Keratinocyte (primary cell): ENCODE results near the gene TSBP1. TPM values are rescaled to one million over a fixed set of nuclear protein-coding genes. Genes with fewer than 3 reads are reported as not detected.

Source experiments
- DNase-seq: peaks from one replicate; pipeline ENCODE4 v3.0.0-alpha.2; 2011; ENCODE audit warnings: low read depth, missing footprints, low spot score
- FAIRE-seq: peaks from 2 replicates; lab custom pipeline; 2011; peaks lifted over from hg19 to GRCh38; lab: Jason Lieb, UNC
- H2AFZ ChIP-seq: 2 replicates; pipeline ENCODE4 v1.6.0; 2012; ENCODE audit warnings: low read length, control low read depth, inconsistent platforms; ENCODE audit not compliant: control insufficient read depth
- H3K27ac ChIP-seq: 2 replicates; pipeline ENCODE4 v1.5.1; 2011; ENCODE audit warnings: low read length; ENCODE audit not compliant: control insufficient read depth, insufficient read depth
- H3K27me3 ChIP-seq: 3 replicates; pipeline ENCODE4 v1.6.0; 2011; ENCODE audit warnings: low read length; ENCODE audit not compliant: control insufficient read depth, insufficient read depth; ENCODE audit errors: extremely low read depth
- H3K36me3 ChIP-seq, 2 experiments: 2 replicates in 1 of 2; 3 replicates in 1 of 2; pipeline ENCODE4 v1.5.1; 2011; ENCODE audit warnings: low read length in 2 of 2, mild to moderate bottlenecking in 1 of 2; ENCODE audit not compliant: control insufficient read depth in 2 of 2, insufficient read depth in 2 of 2; ENCODE audit errors: extremely low read depth in 1 of 2
- H3K4me1 ChIP-seq: 3 replicates; pipeline ENCODE4 v1.5.1; 2011; ENCODE audit warnings: low read length; ENCODE audit not compliant: control insufficient read depth, insufficient read depth; ENCODE audit errors: extremely low read depth
- H3K4me2 ChIP-seq: 3 replicates; pipeline ENCODE4 v1.6.0; 2011; ENCODE audit warnings: low read depth, low read length; ENCODE audit not compliant: control insufficient read depth, insufficient read depth; ENCODE audit errors: extremely low read depth
- H3K4me3 ChIP-seq, 3 experiments: fragments of 200-600 bp in 1 of 3; sonication (generic) in 1 of 3; 2 replicates in 2 of 3; 3 replicates in 1 of 3; pipeline ENCODE4 v1.5.1; 2011 to 2016; ENCODE audit warnings: low read length in 3 of 3, mild to moderate bottlenecking in 3 of 3, control low read depth in 2 of 3, inconsistent platforms in 1 of 3, low read depth in 1 of 3, mixed read lengths in 1 of 3, mixed run types in 1 of 3, moderate library complexity in 1 of 3; ENCODE audit not compliant: control insufficient read depth in 2 of 3, insufficient read depth in 2 of 3; ENCODE audit errors: extremely low read depth in 1 of 3
- H3K79me2 ChIP-seq: 2 replicates; pipeline ENCODE4 v1.6.0; 2012; ENCODE audit warnings: low read length; ENCODE audit not compliant: control insufficient read depth, insufficient read depth
- H3K9ac ChIP-seq: 3 replicates; pipeline ENCODE4 v1.6.0; 2011; ENCODE audit warnings: low read length; ENCODE audit not compliant: control insufficient read depth, insufficient read depth; ENCODE audit errors: extremely low read depth
- H3K9me1 ChIP-seq: 3 replicates; pipeline ENCODE4 v1.6.0; 2011; ENCODE audit warnings: low read length; ENCODE audit not compliant: control insufficient read depth, insufficient read depth; ENCODE audit errors: extremely low read depth
- H3K9me3 ChIP-seq: 2 replicates; pipeline ENCODE4 v1.5.1; 2012; ENCODE audit warnings: low read depth, low read length; ENCODE audit not compliant: control insufficient read depth
- H4K20me1 ChIP-seq: 3 replicates; pipeline ENCODE4 v1.6.0; 2011; ENCODE audit warnings: low read length; ENCODE audit not compliant: control insufficient read depth, insufficient read depth; ENCODE audit errors: extremely low read depth
- EZH2 ChIP-seq: IDR thresholded peaks from one replicate; pipeline ENCODE4 v1.6.1; 2012; ENCODE audit warnings: inconsistent platforms, mild to moderate bottlenecking, low read length, moderate library complexity
- dilution Hi-C: fragments of 300-500 bp; cut with MboI; formaldehyde crosslinking; loops from one replicate; pipeline ENCODE4 v1.7.0; 2020; ENCODE audit warnings: low sequenced_read_pairs; ENCODE audit not compliant: extremely low pct_ligation_motif_present
- polyA plus RNA-seq, 5 experiments: library from polyadenylated mRNA; depleted of rRNA in 3 of 5; stranded (reverse) in 3 of 5; stranded (forward) in 1 of 5; unstranded in 1 of 5; fragments of >200 nt; gene quantifications; 1 replicate in 1 of 5; 2 replicates in 3 of 5; 3 replicates in 1 of 5; pipeline versions ENCODE4 v1.2.1 to v1.2.3, GENCODE V29; 2011 to 2012; ENCODE audit warnings: missing spikeins in 2 of 5, low read depth in 1 of 5, low replicate concordance in 1 of 5
- TF ChIP-seq, protein P1 (sequence below), 3 experiments: IDR thresholded peaks in 1 of 3; conservative IDR thresholded peaks in 1 of 3; optimal IDR thresholded peaks in 1 of 3; 2 replicates in 2 of 3; 3 replicates in 1 of 3; pipeline versions ENCODE3 to v1.5.1; 2011; ENCODE audit warnings: low read length in 3 of 3, mild to moderate bottlenecking in 3 of 3, moderate library complexity in 2 of 3, control low read depth in 1 of 3, inconsistent platforms in 1 of 3; ENCODE audit not compliant: insufficient read depth in 2 of 3; ENCODE audit errors: extremely low read depth in 1 of 3

Gene TSBP1
- polyA plus RNA-seq, 1 donor (not counting 4 experiments of a cell fraction or from before 2014, with no cell fraction given): not detected

DNA sequence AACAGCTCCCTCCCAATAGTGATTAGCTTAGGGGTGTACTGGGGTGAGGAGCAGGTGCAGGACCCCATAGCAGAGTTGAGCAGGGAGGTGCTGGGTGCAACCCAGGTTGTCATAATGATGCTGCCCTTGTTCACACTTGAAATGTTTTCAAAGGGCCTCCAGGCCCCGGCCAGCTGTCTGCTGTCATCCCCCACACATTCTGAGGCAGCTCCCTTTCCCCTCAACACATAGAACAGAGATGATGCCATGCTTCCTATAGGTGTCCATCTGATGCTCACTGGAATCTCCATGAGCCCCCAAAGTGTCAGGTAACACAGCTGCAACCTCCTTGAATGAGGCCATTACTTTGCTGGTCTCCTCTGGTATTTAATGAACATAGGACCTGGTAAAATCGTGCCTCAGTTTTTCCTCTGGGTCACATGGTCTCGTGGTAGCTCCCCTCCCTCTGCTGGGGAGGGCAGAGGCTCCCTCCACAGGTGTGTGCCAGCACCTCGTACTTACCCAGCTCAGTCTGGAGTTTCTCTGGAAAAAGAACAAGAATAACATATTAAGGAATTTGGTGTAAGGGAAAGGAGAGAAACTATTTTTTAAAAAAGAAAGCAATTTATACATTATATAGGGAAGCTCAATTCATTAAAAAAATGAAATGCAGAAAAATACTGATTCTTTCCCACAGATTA lies 29.7 kb upstream of the TSBP1 start:
- H4K20me1 ChIP-seq: no peaks in the 10 kb centered on the region
- H3K4me3 ChIP-seq: no peak overlapping the region
- H3K4me1 ChIP-seq: peaks cover 9% of the 10 kb centered on the region
- FAIRE-seq (no peak), DNase-seq (no peak)
- dilution Hi-C loops: no loop called here
- H2AFZ ChIP-seq: no peak overlapping the region
- no peaks in the 10 kb centered on the region for H3K9me1 ChIP-seq
- peaks cover 14% of the 10 kb centered on the region for H3K27me3 ChIP-seq
- TF ChIP-seq EZH2: no peak
- TF ChIP-seq, protein P1, sequence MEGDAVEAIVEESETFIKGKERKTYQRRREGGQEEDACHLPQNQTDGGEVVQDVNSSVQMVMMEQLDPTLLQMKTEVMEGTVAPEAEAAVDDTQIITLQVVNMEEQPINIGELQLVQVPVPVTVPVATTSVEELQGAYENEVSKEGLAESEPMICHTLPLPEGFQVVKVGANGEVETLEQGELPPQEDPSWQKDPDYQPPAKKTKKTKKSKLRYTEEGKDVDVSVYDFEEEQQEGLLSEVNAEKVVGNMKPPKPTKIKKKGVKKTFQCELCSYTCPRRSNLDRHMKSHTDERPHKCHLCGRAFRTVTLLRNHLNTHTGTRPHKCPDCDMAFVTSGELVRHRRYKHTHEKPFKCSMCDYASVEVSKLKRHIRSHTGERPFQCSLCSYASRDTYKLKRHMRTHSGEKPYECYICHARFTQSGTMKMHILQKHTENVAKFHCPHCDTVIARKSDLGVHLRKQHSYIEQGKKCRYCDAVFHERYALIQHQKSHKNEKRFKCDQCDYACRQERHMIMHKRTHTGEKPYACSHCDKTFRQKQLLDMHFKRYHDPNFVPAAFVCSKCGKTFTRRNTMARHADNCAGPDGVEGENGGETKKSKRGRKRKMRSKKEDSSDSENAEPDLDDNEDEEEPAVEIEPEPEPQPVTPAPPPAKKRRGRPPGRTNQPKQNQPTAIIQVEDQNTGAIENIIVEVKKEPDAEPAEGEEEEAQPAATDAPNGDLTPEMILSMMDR (optimal IDR thresholded peaks at IDR 0.05 in 1 of 3, IDR thresholded peaks at IDR 0.05 in 1 of 3, conservative IDR thresholded peaks at IDR 0.05 in 1 of 3; ENCODE audit: extremely low read depth in 1 of 3, insufficient read depth in 2 of 3, low read length in 3 of 3): no peak
- no peaks in the 10 kb centered on the region for H3K79me2 ChIP-seq
- H3K36me3 ChIP-seq: no peaks in the 10 kb centered on the region
- no peak overlapping the region for H3K27ac ChIP-seq
- H3K4me2 ChIP-seq: no peak overlapping the region
- no peaks in the 10 kb centered on the region for H3K9me3 ChIP-seq
- no peak overlapping the region for H3K9ac ChIP-seq

GRCh38 chr6:32397252-32397920 lies 25.7 kb upstream of the TSBP1 start:
- FAIRE-seq (peak; percentile 20), DNase-seq (no peak)
- Histone ChIP-seq H4K20me1 (no peaks in the 10 kb centered on the region), H3K36me3 (no peaks in the 10 kb centered on the region), H3K27ac (no peak overlapping the region), H3K4me1 (peaks cover 32% of the 10 kb centered on the region), H3K4me2 (no peak overlapping the region), H3K9ac (no peak overlapping the region), H3K9me3 (no peaks in the 10 kb centered on the region), H3K79me2 (no peaks in the 10 kb centered on the region), H3K27me3 (no peaks in the 10 kb centered on the region), H3K4me3 (no peak overlapping the region), H2AFZ (no peak overlapping the region), H3K9me1 (no peaks in the 10 kb centered on the region)
- dilution Hi-C loops: no loop called here
- TF ChIP-seq, protein P1 (optimal IDR thresholded peaks at IDR 0.05 in 1 of 3, IDR thresholded peaks at IDR 0.05 in 1 of 3, conservative IDR thresholded peaks at IDR 0.05 in 1 of 3; ENCODE audit: extremely low read depth in 1 of 3, insufficient read depth in 2 of 3, low read length in 3 of 3): no peak
- TF ChIP-seq EZH2: no peak
